GM21619 (cell line): ENCODE results near the gene SSX1.
"Not testable (repeated sequence)": the region's sequence is repeated elsewhere in the genome, so short reads cannot be mapped to it uniquely, and the experiment has no call there.

Experiments
- ATAC-seq: cut with Tn5 transposase; IDR thresholded peaks from one replicate; pipeline ENCODE4 v1.9.1; 2021; ENCODE audit not compliant: unreplicated experiment

SSX1 gene, protein sequence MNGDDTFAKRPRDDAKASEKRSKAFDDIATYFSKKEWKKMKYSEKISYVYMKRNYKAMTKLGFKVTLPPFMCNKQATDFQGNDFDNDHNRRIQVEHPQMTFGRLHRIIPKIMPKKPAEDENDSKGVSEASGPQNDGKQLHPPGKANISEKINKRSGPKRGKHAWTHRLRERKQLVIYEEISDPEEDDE

DNA sequence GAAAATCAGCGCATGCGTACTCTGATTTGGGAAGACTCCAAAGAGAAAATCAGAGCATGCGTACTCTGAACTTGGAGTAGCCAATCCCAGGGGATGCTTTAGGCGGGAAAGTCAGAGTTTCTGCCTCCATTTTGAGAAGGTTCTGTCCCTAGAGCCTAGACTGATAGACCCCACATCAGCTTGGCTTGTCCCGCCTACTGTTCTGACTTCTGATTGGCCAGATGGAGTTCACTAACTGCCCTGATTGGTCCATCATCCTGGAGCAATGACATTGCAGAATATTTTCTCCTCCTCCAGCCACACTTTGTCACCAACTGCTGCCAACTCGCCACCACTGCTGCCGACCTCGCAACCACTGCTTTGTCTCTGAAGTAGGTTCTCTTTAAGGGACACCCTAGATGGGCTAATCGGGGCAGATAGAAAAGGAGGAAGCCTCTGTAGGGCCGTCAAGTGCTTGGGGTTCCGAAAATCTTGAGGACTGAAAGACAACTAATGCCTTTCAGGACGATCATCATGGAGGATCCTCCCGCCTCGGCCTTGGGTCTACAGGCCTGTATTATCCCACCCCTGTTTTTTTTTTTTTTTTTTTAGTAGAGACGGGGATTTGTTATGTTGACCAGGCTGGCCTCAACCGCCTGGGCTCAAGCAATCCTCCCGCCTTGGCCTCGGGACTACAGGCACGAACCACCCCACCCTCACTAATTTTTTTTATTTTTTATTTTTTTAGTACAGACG is at the start of gene SSX1:
TSS of gene SSX1 (plus strand) at position 331 of the 735 bp plus-strand sequence. CDS start 1,850 bp downstream, outside the sequence.
- not testable (repeated sequence) for ATAC-seq

DNA sequence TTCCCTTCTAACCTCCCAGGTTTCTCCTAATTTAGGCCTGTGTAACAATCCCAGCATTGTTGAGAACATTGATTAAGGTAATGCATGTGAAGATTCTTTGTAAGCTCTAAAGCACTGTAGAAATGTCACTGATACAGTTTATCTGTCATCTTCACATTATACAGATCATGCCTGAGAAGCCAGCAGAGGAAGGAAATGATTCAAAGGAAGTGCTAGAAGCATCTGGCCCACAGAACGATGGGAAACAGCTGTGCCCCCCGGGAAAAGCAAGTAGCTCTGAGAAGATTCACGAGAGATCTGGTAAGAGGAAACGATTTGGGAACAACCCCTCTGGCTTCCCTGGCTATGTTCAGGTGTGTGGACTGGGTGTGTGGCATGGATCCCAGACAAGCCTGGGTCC is 40.9 kb upstream of the SSX1 start:
- ATAC-seq, result not testable (repeated sequence)

DNA sequence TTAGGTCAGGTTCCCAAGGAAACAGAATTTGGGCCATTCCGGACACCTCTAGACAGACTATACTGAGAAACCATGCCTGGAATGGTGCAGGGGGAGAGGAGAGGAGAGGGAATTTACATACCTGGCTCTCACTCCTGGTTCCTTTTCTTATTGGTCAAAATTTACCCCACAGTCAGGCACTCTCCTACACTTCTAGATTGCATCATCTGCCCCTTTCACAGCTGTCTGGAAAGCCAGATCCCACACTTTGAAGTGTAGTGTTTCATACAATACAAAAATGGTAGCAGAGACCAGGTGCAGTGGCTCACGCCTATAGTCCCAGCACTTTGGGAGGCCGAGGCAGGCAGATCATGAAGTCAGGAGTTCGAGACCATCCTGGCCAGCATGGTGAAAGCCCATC is 31.0 kb upstream of the SSX1 start:
- ATAC-seq, result not testable (repeated sequence)

DNA sequence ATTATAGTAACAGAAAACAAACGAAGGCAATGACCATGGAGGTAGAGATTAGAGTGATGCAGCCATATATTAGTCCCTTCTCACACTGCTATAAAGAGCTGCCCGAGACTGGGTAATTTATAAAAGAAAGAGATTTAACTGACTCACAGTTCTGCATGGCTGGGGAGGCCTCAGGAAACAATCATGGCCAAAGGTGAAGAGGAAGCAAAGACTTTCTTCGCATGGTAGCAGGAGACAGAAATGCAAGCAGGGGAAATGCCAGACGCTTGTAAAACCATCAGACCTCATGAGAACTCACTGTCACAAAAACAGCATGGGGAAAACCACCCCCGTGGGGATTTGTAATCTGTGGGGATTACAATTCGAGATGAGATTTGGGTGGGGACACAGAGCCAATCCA is 2.2 kb upstream of the SSX1 start:
- ATAC-seq, result not testable (repeated sequence)

DNA sequence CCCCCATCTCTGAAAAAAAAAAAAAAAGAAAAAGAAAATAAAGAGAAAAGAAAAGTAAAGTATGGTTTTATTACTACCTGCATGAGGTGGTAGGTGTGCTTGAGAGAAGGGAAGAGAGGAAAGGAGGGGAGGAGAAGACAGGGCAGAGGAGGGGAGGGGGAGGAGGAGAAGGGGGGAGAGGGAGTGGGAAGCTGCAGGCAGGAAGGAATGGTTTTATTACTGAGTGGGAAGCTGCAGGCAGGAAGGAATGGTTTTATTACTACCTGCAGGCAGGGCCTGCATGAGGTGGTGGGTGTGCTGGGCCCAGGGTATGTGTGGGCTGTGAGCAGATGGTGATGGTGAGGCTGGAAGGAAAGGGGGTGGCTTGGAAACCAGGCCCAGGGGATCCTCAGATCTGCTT is 19.2 kb downstream of the SSX1 start:
- not testable (repeated sequence) for ATAC-seq

DNA sequence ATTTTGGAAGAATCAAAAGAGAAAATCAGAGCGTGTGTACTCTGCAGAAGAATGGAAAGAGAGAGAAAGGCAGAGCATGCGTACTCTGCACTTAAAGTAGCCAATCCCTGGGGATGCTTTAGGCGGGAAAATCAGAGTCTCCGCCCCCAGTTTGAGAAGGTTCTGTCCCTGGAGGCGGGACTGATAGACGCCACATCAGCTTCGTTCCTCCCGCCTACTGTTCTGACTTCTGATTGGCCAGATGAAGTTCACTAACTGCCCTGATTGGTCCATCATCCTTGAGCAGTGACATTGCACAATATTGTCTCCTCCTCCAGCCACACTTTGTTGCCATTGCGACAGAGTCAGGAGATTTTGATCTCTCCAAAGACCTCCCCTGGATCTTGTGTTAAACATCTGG is 23.8 kb downstream of the SSX1 start:
- ATAC-seq, result no peak

DNA sequence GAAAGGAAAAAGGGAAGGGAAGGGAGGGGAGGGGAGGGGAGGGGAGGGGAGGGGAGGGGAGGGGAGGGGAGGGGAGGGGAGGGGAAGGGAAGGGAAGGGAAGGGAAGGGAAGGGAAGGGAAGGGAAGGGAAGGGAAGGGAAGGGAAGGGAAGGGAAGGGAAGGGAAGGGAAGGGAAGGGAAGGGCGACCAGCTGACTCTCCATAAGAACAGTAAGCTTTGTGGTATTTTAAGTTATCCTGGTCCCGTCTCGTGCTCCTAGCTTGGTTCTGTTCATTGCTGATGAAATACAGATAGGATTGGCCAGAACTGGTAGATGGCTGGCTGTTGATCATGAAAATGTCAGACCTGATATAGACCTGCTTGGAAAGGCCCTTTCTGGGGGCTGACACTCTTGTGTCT is 25.5 kb downstream of the SSX1 start:
- ATAC-seq, result not testable (repeated sequence)

DNA sequence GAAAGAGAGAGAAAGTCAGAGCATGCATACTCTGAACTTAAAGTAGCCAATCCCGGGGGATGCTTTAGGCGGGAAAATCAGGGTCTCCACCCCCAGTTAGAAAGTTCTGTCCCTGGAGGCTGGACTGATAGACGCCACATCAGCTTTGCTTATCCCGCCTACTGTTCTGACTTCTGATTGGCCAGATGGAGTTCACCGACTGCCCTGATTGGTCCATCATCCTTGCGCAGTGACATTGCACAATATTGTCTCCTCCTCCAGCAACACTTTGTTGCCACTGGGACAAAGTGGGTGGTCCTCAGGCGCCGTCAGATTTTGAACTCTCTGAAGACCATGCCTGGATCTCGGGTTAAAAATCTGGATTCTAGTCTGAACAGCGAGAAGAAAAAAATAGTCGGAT is 51.0 kb downstream of the SSX1 start:
- no peak for ATAC-seq

DNA sequence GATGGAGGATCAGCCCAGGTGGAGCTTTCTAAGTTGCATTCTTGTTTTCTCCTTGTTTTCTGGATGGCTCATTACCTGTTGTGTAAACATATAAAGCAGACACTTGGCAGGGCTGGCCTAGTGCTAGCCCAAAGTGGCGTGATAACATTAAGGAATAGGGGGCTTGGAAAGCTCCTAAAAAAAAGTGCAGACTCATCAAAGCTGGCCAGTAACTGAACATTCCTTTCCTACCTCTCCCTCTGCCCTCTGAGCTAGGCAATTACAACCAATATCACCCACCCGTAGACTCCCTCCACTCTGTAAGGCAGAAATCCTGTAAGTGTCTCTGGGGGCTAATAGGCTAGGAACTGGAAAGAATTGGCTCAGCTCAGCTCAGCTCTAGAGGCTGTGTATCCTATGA is 58.8 kb downstream of the SSX1 start:
- ATAC-seq, result not testable (repeated sequence)
